A549 treated with AZD9567 at 1 μM for 4 hours (cell line): ENCODE results near the gene SUSD2. TPM values are rescaled to one million over a fixed set of nuclear protein-coding genes. Genes with fewer than 3 reads are reported as not detected.

Experiments
- total RNA-seq: library from RNA; stranded (reverse); fragments of 200-300 nt; extraction: Qiagen RNA extraction; gene quantifications from 5 replicates; pipeline ENCODE4 v1.2.3, GENCODE V29; 2022; ENCODE audit not compliant: insufficient read depth

The SUSD2 gene, protein sequence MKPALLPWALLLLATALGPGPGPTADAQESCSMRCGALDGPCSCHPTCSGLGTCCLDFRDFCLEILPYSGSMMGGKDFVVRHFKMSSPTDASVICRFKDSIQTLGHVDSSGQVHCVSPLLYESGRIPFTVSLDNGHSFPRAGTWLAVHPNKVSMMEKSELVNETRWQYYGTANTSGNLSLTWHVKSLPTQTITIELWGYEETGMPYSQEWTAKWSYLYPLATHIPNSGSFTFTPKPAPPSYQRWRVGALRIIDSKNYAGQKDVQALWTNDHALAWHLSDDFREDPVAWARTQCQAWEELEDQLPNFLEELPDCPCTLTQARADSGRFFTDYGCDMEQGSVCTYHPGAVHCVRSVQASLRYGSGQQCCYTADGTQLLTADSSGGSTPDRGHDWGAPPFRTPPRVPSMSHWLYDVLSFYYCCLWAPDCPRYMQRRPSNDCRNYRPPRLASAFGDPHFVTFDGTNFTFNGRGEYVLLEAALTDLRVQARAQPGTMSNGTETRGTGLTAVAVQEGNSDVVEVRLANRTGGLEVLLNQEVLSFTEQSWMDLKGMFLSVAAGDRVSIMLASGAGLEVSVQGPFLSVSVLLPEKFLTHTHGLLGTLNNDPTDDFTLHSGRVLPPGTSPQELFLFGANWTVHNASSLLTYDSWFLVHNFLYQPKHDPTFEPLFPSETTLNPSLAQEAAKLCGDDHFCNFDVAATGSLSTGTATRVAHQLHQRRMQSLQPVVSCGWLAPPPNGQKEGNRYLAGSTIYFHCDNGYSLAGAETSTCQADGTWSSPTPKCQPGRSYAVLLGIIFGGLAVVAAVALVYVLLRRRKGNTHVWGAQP
- 59.8 to 76.7 TPM (median 71.3 TPM) in 5 replicates for total RNA-seq

DNA sequence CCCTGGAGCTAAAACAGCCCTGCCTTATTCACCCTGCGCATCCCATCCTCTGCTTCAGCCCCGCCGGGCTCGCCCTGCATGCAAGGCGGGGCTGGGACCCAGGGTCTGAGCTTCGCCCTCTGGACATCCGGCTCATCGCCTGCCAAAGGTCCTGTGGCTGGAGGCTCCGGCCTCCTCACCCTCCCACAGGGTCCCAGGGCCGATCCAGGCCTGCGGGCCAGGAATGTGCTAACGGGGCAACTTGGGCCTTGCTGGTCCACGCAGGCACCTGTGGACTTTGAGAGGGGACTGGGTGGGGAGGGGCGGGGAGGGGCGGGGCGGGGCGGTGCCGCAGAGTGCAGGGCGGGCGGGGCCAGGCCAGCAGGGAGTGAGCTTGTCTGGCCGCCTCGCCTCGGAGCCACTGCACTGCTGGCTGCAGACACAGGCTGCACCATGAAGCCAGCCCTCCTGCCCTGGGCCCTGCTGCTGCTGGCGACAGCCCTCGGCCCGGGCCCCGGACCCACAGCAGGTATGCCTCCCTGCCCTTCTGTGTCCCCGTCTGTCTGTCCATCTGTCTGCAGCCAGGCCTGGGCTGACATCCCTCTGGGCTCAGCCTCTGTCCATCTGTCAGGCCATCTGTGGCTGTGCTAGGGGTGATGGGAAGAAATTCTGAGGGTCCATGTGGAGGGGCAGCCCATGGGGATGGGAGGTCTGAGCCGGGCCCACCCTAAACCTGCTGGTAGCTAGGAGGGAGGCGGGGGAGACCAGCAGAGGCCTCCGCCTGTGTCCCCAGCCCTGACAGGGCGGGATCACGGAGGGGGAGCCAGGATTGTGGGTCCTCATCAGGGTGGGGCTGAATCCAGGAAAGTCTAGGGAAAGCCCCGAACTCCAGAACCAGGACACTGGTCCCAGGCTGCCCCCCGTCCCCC, at the start of gene SUSD2:
TSS of gene SUSD2 (plus strand) at position 400 of the 908 bp plus-strand sequence. CDS start at position 433, 33 bp downstream.

Other genes with a start within 250 kb of the SUSD2 start
- gene GSTT2B, start 220.3 kb upstream of the SUSD2 start, total RNA-seq, result 0.25 to 0.52 TPM (median 0.41 TPM) in 4 of 5 replicates, not detected in the other
- gene DDTL, start 214.6 kb upstream of the SUSD2 start, total RNA-seq, result 1.6 to 2.9 TPM (median 1.9 TPM) in 5 replicates
- gene DDT, start 207.0 kb upstream of the SUSD2 start, total RNA-seq, result 112 to 170 TPM (median 160 TPM) in 5 replicates
- gene GSTT2, start 201.4 kb upstream of the SUSD2 start, total RNA-seq, result 0.08 to 0.16 TPM in 2 of 5 replicates, not detected in the others
- not detected in 5 replicates for gene GSTT4, start 176.0 kb upstream of the SUSD2 start, total RNA-seq
- 22.6 to 30.9 TPM (median 30.0 TPM) in 5 replicates for gene CABIN1, start 170.2 kb upstream of the SUSD2 start, total RNA-seq
- gene GGT5, start 63.6 kb downstream of the SUSD2 start, total RNA-seq, result 3.5 to 4.5 TPM (median 4.2 TPM) in 5 replicates
- gene SPECC1L, start 89.3 kb downstream of the SUSD2 start, total RNA-seq, result 13.7 to 17.8 TPM (median 16.2 TPM) in 5 replicates
- 0.84 to 0.99 TPM (median 0.93 TPM) in 4 of 5 replicates, not detected in the other for gene ADORA2A, start 246.1 kb downstream of the SUSD2 start, total RNA-seq